IPS DF 6.9 (cell line): ENCODE measurements around the gene GPR18.
"Not testable (repeated sequence)": the region's sequence is repeated elsewhere in the genome, so short reads cannot be mapped to it uniquely, and the experiment has no call there.

Source experiments
- DNase-seq: peaks from one replicate; pipeline ENCODE4 v3.0.0-alpha.2; 2013; ENCODE audit warnings: low read depth, low spot score
- H3K27ac ChIP-seq: one replicate; pipeline ENCODE4 v1.5.1; 2013; ENCODE audit warnings: low read length, control low read depth
- H3K27me3 ChIP-seq: 2 replicates; pipeline ENCODE4 v1.6.1; 2013; ENCODE audit warnings: mild to moderate bottlenecking, low read length; ENCODE audit not compliant: control insufficient read depth, insufficient read depth
- H3K36me3 ChIP-seq: 2 replicates; pipeline ENCODE4 v1.6.1; 2013; ENCODE audit warnings: low read length; ENCODE audit not compliant: control insufficient read depth, insufficient read depth
- H3K4me1 ChIP-seq: 2 replicates; pipeline ENCODE4 v1.6.1; 2013; ENCODE audit warnings: low read length; ENCODE audit not compliant: control insufficient read depth, insufficient read depth
- H3K4me3 ChIP-seq: 2 replicates; pipeline ENCODE4 v1.5.1; 2013; ENCODE audit warnings: mild to moderate bottlenecking, low read length
- H3K9me3 ChIP-seq: 2 replicates; pipeline ENCODE4 v1.6.1; 2013; ENCODE audit warnings: low read length, inconsistent platforms; ENCODE audit not compliant: control insufficient read depth, insufficient read depth
- WGBS: extraction: QIAGEN DNeasy Blood & Tissue Kit; methylation state at CpG from one replicate; pipeline ENCODE4 v1.1.7; 2013; ENCODE audit warnings: mixed read lengths, missing lambda C conversion rate; ENCODE audit not compliant: insufficient read length, insufficient coverage; 5-methylcytosine and 5-hydroxymethylcytosine counted together

Gene GPR18

GRCh38 chr13:99256709-99257108, 1.5 kb downstream of the GPR18 start:
- Histone ChIP-seq H3K36me3 (peaks cover 2% of the 10 kb centered on the region; the same call in 1 of the 2 replicates), H3K27ac (no peak overlapping the region)
- DNase-seq = no peak

GRCh38 chr13:99256283-99256682, 1.9 kb downstream of the GPR18 start:
- no peak for DNase-seq
- H3K36me3 ChIP-seq = no peaks in the 10 kb centered on the region
- H3K9me3 ChIP-seq = no peaks in the 10 kb centered on the region
- no peaks in the 10 kb centered on the region for H3K27me3 ChIP-seq
- 0 out of 2 replicates have a peak, but pooled peaks cover 3% of the 10 kb centered on the region for H3K4me1 ChIP-seq
- no peak overlapping the region for H3K27ac ChIP-seq
- WGBS = no CpG with 5 or more reads among the region's 2 CpGs
- no peak overlapping the region for H3K4me3 ChIP-seq

More at GRCh38 chr13:99256709-99257108, 1.5 kb downstream of the GPR18 start:
- Histone ChIP-seq H3K4me3 (no peak overlapping the region), H3K27me3 (no peaks in the 10 kb centered on the region), H3K9me3 (no peaks in the 10 kb centered on the region), H3K4me1 (0 out of 2 replicates have a peak, but pooled peaks cover 1% of the 10 kb centered on the region)
- WGBS = no CpG with 5 or more reads among the region's 3 CpGs

GRCh38 chr13:99255271-99255670, 2.9 kb downstream of the GPR18 start:
- no CpG with 5 or more reads among the region's 10 CpGs for WGBS
- H3K27ac ChIP-seq = no peak overlapping the region
- DNase-seq = no peak
- 0 out of 2 replicates have a peak, but pooled peaks cover 4% of the 10 kb centered on the region for H3K4me1 ChIP-seq
- no peaks in the 10 kb centered on the region for H3K27me3 ChIP-seq
- H3K36me3 ChIP-seq = no peaks in the 10 kb centered on the region
- H3K9me3 ChIP-seq = no peaks in the 10 kb centered on the region
- H3K4me3 ChIP-seq = no peak overlapping the region

- WGBS = no CpG with 5 or more reads among the region's 14 CpGs
- DNase-seq = no peak
- H3K4me3 ChIP-seq = no peak overlapping the region
These were observed 3.3 kb downstream of the GPR18 start for GRCh38 chr13:99254830-99255229.

GRCh38 chr13:99251921-99252320, 6.3 kb downstream of the GPR18 start:
- H3K9me3 ChIP-seq = no peaks in the 10 kb centered on the region
- no peak overlapping the region for H3K4me3 ChIP-seq
- no peaks in the 10 kb centered on the region for H3K36me3 ChIP-seq
- H3K27ac ChIP-seq = no peak overlapping the region
- 0 out of 2 replicates have a peak, but pooled peaks cover 4% of the 10 kb centered on the region for H3K4me1 ChIP-seq
- DNase-seq = no peak
- H3K27me3 ChIP-seq = no peaks in the 10 kb centered on the region
- no CpG with 5 or more reads among the region's 4 CpGs for WGBS

More at GRCh38 chr13:99254830-99255229, 3.3 kb downstream of the GPR18 start:
- H3K36me3 ChIP-seq = no peaks in the 10 kb centered on the region
- H3K4me1 ChIP-seq = 0 out of 2 replicates have a peak, but pooled peaks cover 4% of the 10 kb centered on the region
- H3K27me3 ChIP-seq = no peaks in the 10 kb centered on the region
- no peak overlapping the region for H3K27ac ChIP-seq
- no peaks in the 10 kb centered on the region for H3K9me3 ChIP-seq

- Histone ChIP-seq H3K4me1 (0 out of 2 replicates have a peak, but pooled peaks cover 4% of the 10 kb centered on the region), H3K27me3 (no peaks in the 10 kb centered on the region), H3K4me3 (no peak overlapping the region), H3K9me3 (no peaks in the 10 kb centered on the region), H3K36me3 (no peaks in the 10 kb centered on the region), H3K27ac (no peak overlapping the region)
- no peak for DNase-seq
- WGBS = no CpG with 5 or more reads among the region's 5 CpGs
These were observed 7.0 kb downstream of the GPR18 start for GRCh38 chr13:99250982-99251825.

GRCh38 chr13:99249606-99250005, 8.6 kb downstream of the GPR18 start:
- not testable (repeated sequence) for H3K27me3 ChIP-seq, H3K4me3 ChIP-seq, DNase-seq, H3K36me3 ChIP-seq, H3K9me3 ChIP-seq, H3K27ac ChIP-seq, H3K4me1 ChIP-seq
- WGBS = no CpG with 5 or more reads among the region's 2 CpGs

- not testable (repeated sequence) for H3K4me1 ChIP-seq, H3K4me3 ChIP-seq, H3K27me3 ChIP-seq, H3K27ac ChIP-seq, DNase-seq, H3K36me3 ChIP-seq, H3K9me3 ChIP-seq
- no CpG with 5 or more reads among the region's 3 CpGs for WGBS
These were observed 9.0 kb downstream of the GPR18 start for GRCh38 chr13:99249178-99249577.

- 0 out of 2 replicates have a peak, but pooled peaks cover 2% of the 10 kb centered on the region for H3K4me1 ChIP-seq
- H3K36me3 ChIP-seq = no peaks in the 10 kb centered on the region
- H3K4me3 ChIP-seq = no peak overlapping the region
- no CpG with 5 or more reads among the region's 1 CpG for WGBS
- H3K9me3 ChIP-seq = no peaks in the 10 kb centered on the region
- DNase-seq = no peak
- H3K27me3 ChIP-seq = no peaks in the 10 kb centered on the region
- no peak overlapping the region for H3K27ac ChIP-seq
These were observed 12.1 kb downstream of the GPR18 start for GRCh38 chr13:99246100-99246499.

GRCh38 chr13:99237981-99238662, 20.1 kb downstream of the GPR18 start:
- Histone ChIP-seq H3K27ac (no peak overlapping the region), H3K4me3 (no peak overlapping the region)
- WGBS = no CpG with 5 or more reads among the region's 8 CpGs

More at GRCh38 chr13:99237981-99238662, 20.1 kb downstream of the GPR18 start:
- H3K4me1 ChIP-seq = no peaks in the 10 kb centered on the region
- H3K27me3 ChIP-seq = no peaks in the 10 kb centered on the region
- no peak for DNase-seq
- H3K36me3 ChIP-seq = no peaks in the 10 kb centered on the region; the same call in 1 of the 2 replicates
- H3K9me3 ChIP-seq = no peaks in the 10 kb centered on the region
